ENCODE data around the gene LRRC74B.

LRRC74B gene

DNA sequence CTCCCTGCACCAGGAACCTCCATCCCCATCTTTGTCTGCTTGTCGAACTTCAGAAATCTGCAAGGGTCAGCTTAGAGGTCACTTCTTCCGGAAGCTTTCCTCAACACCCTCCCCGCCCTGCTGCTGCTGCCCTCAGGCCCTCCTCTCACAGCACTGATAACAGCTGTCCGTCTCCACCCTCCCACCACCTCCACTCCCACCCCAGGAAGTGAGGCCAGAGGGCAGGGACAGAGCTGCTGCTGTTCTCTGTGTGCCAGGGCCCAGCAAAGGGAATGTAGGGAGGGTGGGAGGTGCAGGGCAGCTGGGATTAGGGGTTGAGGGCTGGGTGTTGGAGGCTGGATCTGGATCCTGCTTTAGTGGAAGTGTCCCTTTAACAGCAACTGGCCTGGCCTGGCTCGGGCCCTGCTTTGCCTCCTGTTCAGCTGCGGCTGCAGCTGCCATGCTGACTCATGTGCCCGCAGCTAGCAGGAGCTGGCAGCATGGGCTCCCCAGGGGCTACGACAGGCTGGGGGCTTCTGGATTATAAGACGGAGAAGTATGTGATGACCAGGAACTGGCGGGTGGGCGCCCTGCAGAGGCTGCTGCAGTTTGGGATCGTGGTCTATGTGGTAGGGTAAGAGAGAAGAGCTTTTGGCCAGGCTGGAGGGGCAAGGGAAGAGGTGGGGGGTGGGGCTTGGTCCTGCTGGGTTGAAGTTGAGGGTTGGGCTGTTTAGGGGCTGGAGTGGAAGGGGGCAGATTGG, 30.9 kb upstream of the LRRC74B start, which contains the start of gene P2RX6:
Gene P2RX6, plus strand, starts transcription at position 440 of the 740 bp plus-strand sequence. Its CDS starts 10 bp downstream, at position 450.
- TF ChIP-seq, protein P1, sequence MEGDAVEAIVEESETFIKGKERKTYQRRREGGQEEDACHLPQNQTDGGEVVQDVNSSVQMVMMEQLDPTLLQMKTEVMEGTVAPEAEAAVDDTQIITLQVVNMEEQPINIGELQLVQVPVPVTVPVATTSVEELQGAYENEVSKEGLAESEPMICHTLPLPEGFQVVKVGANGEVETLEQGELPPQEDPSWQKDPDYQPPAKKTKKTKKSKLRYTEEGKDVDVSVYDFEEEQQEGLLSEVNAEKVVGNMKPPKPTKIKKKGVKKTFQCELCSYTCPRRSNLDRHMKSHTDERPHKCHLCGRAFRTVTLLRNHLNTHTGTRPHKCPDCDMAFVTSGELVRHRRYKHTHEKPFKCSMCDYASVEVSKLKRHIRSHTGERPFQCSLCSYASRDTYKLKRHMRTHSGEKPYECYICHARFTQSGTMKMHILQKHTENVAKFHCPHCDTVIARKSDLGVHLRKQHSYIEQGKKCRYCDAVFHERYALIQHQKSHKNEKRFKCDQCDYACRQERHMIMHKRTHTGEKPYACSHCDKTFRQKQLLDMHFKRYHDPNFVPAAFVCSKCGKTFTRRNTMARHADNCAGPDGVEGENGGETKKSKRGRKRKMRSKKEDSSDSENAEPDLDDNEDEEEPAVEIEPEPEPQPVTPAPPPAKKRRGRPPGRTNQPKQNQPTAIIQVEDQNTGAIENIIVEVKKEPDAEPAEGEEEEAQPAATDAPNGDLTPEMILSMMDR (IDR thresholded peaks at IDR 0.05; ENCODE audit: insufficient read depth, low read depth, low read length, missing control alignments), result no peak
- peak within 1 kb of the TSS; percentile 40 for H3K4me3 ChIP-seq (ENCODE audit: low read length)
- no peak for DNase-seq (ENCODE audit: low read depth)

DNA sequence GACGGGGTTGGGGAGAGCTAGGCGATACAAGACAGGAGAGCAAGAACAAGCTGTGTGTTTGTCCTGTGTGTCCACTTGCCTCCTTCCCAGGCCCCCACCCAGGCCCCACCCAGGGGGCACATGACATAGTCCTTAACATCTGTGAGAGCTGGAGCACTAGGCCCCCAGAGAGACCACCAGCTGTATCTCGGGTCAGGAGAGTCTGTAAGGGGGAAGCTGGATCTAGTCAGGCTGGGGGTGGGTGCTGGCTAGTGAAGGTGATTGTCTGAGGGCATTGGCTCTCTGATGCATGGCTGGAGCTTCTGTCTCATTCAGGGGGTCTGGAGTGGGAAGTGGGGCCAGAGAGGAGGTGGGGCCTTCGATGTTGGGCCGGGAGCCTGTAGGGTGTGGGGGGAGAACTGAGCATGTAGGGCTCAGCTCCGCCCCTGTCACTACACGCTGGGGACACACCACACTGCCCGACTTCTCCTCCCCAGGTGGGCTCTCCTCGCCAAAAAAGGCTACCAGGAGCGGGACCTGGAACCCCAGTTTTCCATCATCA, 30.2 kb upstream of the LRRC74B start:
- H3K4me3 ChIP-seq (ENCODE audit: low read length), result no peak overlapping the region
- TF ChIP-seq, protein P1 (IDR thresholded peaks at IDR 0.05; ENCODE audit: insufficient read depth, low read depth, low read length, missing control alignments), result no peak
- DNase-seq (ENCODE audit: low read depth), result no peak

DNA sequence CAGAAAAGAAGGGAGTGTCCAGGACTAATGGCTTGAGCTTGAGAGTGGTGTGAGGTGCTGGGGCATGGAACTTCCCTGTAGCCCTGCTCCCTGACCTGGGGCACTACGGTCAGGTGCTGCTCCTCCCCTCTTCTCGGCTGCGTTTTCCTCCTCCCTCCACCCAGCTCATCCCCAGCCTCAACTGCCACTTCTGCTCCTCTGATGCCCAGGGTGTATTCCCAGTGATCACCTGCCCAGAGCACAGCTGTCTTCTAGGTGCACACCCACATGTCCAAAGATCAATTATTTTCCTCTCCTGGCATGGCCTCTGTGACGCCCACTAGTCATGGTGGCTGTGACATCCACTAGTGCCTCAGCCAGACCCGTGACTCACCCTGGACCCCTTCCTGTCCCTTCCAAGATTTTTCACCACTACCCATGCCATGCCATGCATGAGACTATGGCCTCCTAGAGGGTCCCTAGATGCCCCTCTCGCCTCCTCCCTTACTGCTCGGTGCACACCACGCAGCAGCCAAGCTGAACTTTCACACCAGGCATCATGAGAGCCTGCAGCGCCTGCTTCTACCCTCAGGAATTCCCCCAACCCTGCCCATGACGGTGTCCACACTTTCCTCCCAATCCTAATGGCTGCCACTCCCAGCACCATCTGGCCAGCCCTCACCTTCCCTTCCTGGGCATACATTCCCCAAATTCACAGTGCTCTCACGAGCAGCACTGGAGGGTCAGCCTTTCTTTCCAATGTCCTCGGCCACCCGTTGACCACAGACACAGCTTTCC, 28.9 kb upstream of the LRRC74B start:
- TF ChIP-seq, protein P1 (IDR thresholded peaks at IDR 0.05; ENCODE audit: insufficient read depth, low read depth, low read length, missing control alignments), result no peak
- DNase-seq (ENCODE audit: low read depth), result no peak
- H3K4me3 ChIP-seq (ENCODE audit: low read length), result no peak overlapping the region

DNA sequence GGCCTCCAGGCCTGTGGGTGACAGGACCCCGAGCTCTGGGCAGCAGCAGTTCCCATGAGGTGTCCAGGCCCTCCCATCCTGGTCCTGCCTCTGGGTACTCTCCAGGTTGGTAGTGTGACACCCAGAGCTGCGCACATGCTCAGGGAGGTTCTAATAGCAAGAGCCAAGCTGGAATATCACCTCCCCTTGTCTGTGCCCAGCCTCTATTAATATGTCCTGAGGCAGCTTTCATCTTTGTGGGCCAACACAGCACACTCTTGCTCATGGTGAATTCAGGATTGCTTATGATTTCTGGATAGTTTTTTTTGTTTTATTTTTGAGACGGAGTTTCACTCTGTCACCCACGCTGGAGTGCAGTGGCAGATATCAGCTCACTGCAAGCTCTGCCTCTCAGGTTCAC, 27.4 kb upstream of the LRRC74B start:
- TF ChIP-seq, protein P1 (IDR thresholded peaks at IDR 0.05; ENCODE audit: insufficient read depth, low read depth, low read length, missing control alignments), result no peak
- DNase-seq (ENCODE audit: low read depth), result no peak
- no peak overlapping the region for H3K4me3 ChIP-seq (ENCODE audit: low read length)

DNA sequence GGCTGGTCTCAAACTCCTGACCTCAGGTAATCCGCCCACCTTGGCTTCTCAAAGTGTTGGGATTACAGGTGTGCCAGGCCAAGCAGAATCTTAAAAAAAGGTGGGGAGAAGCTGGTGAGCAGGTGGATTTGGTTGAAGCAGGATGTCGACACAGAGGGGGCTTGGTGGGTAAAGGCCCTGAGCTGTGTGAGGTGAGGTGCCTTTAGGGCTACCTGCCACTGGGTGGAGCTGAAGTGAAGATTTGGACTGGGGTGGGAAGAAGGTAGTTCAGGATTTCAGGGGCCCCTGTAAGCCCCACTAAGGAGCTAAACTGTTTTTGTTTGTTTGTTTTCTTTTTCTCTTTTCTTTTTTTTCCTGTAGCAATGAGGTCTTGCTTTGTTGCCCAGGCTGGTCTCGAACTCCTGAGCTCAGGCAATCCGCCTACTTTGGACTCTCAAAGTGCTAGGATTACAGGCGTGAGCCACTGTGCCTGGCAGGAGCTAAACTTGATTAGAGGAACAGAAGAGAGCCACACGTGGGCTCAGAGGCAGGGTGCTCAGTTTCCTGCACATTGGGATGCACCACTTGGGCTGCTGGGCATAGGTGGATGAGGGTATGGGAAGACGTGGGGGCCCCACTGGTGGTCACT, 24.8 kb upstream of the LRRC74B start:
- H3K4me3 ChIP-seq (ENCODE audit: low read length), result no peak overlapping the region
- TF ChIP-seq, protein P1 (IDR thresholded peaks at IDR 0.05; ENCODE audit: insufficient read depth, low read depth, low read length, missing control alignments), result peak; percentile 58
- DNase-seq (ENCODE audit: low read depth), result peak; percentile 35

DNA sequence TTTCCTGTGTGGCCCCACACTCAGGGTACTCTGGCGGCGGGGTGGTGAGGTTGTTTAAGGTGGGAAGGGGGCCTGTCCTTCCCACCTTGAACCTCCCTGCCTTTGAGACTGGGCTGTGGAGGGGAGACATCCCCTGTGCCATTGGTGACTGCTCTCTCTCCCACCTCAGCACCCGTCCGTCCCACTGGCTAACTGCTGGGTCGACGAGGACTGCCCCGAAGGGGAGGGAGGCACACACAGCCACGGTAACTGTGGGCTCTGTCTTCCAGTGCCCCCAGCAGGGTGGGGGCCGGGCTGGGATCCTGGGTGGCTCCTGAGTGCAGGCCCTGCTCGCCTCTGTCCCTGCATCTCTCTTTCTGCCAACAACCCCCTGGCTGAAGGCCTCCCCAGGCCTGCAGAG, 23.2 kb upstream of the LRRC74B start:
- TF ChIP-seq, protein P1 (IDR thresholded peaks at IDR 0.05; ENCODE audit: insufficient read depth, low read depth, low read length, missing control alignments), result no peak
- H3K4me3 ChIP-seq (ENCODE audit: low read length), result no peak overlapping the region
- DNase-seq (ENCODE audit: low read depth), result no peak

All from epithelial cell of esophagus (primary cell).